GF-D8 (cell line): ENCODE data around the gene AATF.
"Not testable (repeated sequence)": the region's sequence is repeated elsewhere in the genome, so short reads cannot be mapped to it uniquely, and the experiment has no call there.

Experiments
- DNase-seq: peaks from one replicate; lab custom pipeline; 2025; lab: John Stamatoyannopoulos, UW

Gene AATF

DNA sequence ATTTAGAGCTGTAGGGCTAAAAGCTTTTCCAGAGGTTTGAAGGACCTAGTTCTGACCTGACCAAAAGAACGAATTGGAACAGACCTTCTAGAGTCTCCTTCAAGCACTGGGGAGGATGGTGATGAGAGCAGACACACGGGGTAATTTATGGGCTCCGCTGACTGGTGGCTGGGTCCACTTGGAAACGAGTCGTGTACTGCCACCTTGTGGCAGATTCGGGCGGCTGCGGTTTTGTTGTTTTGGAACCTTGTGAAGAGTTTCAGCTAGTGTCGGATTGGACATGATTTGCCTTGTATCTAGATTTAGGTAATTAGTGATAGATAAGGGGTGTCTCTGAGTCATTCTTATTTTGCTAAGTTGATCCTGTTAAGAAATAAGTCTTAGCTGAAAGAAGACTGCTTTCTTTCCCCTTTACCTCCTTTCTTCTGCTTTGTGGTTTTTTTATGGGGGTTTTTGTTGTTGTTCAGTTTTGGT is 98.9 kb downstream of the AATF start:
- no peak for DNase-seq

GRCh38 chr17:37048811-37049210 is 100.1 kb downstream of the AATF start:
- DNase-seq = no peak

DNA sequence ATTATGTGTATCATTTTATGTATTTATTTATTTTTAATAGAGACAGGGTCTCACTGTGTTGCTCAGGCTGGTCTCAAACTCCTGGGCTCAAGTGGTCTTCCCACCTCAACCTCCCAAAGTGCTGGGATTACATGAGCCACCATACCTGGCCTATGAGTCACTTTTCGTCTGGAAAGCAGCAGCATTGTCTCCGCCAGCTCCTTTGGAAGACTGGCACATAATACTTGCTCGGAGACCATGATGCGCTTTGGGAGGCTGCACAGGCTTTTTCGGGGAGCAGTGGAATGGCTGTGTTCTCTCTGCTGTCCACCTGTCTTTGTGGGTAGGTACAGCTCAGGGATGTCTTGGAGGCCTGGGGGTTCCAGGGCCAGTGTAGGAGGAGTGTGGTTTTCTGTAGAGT is 102.2 kb downstream of the AATF start:
- no peak for DNase-seq

- DNase-seq = no peak
Measured at GRCh38 chr17:37051381-37051780, 102.6 kb downstream of the AATF start.

GRCh38 chr17:37051833-37052232 is 103.1 kb downstream of the AATF start:
- DNase-seq = no peak

DNA sequence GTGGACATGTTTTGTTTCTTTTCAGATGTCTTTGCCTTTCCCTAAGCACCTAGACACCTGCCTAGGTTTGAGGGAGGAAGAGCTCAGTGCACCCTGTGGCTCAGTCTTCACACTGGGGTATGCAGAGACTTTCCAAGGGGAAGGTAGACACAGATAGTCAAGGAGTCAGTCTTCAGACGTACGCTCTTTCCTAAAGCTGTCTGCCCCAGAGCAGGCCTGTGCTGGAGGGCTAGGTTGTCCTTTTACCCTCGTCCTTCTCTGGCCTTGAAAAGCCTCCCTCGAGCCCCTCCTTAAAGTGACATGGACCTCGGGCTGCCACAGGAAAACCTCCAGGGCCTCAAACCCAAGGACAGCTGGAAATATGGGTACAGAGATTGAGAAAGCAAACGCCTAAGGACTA is 103.7 kb downstream of the AATF start:
- DNase-seq = no peak

DNA sequence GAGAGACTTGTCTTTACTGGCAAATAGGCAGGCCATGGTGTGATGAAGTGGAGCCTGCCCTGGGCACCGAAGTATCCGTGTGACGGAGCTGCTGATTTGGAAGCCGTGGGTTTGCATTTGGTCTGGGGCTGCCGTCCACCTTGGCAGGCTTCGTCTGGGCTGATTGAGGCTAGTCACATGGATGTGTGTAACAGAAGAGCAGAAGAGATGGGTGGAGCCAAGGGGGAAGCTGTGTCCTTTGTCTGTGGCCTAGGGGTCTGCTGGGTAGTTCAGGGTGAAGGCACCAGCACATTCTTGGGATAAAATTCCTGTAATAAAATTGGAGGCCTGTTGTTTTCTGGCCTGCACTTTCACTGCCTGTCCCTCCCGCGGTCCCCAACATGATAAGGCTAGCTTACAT is 106.1 kb downstream of the AATF start:
- no peak for DNase-seq

DNA sequence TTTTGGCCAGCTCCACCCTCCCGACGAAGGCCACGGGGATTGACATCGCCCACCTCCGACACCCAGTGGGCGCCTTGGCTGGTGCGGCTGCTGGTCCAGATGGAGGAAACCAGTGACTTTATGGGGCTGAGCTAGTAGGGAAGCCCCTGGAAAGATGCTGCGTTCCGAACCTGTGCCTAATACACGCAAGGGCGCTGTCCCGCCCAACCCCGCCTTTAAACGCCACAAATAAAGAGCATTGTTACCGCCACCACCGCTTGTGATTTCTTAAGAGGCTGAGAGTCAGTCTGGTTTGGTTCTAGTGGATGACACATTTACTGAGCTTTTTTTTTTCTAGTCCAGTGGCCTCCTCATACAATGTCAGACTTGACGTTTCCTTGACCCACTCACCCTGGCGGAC is 107.9 kb downstream of the AATF start:
- DNase-seq = no peak

DNA sequence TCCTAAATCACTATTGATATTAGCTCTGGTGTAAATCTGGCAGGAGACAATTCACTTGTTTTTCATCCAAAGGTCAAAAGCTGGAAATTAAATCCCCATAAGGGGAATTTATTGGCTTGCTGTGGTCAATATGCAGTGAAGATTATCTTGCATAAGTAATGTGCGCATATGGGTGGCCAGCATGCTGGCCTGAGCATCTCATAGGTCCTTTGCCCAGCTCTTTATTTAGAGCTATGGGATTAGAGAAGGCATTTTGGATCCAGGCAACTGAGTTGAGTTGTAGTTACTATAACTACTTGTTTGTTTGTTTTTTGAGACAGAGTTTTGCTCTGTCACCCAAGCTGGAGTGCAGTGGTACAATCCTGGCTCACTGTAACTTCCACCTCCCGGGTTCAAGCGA is 110.7 kb downstream of the AATF start:
- no peak for DNase-seq

DNA sequence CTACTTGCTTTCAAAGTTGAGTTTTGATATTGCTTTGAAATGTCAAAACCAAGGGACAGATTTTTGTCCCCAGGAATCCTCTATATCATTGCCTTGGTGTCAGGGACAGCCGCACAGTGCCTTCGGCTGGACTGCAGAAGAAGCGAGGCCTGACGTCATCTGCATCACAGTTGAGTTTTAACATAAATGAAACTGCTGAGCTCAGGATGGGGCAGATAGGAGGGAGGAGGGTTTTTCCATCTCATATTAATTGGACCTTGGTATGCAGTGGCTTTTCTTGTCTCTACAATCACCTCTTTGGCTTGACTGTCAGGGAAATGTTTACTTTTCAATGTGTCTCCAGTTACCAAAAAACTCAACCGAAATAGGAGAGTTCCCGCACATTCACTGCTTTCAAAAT is 111.3 kb downstream of the AATF start:
- no peak for DNase-seq

GRCh38 chr17:37060928-37061327 is 112.2 kb downstream of the AATF start:
- DNase-seq = no peak

DNA sequence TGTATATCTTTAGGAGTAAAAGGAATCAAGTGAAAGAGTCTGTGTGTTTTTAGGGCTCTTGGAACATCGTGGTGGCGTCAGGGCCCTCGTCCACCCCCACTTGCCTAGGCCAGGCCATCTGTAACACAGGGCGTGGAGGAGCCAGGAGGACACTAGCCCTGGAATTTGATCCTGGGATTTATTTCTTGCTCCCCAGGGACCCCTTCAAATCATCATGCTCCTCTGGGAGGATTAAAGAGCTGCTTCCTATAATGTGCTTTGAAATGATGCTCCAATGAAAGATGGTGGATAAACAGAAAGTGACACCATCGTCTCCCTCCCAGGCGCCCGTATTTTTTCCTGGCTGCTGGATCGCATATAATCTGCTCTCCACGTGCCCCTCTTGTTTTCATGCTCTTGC is 113.3 kb downstream of the AATF start:
- no peak for DNase-seq

DNA sequence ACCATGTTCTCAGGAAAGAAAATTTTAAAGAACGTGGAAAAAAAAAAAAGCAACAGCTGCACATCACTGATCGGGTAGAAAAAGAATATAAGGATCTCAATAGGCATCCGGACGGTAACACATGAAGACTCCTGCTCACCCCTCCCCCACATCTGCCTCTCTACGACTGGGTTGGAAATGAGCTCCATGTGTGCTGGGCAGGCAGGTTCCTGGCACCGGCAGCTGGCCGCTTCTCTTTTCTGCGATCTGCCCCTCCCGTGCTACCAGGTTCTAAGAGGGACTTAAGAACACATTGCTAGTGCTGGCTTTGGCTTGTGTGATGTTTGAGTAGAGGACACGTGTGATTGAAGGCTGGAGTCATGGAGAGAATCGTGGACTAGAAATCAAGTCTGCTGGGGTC is 115.5 kb downstream of the AATF start:
- DNase-seq = no peak

- DNase-seq = no peak
Measured at GRCh38 chr17:37064956-37065355, 116.2 kb downstream of the AATF start.

DNA sequence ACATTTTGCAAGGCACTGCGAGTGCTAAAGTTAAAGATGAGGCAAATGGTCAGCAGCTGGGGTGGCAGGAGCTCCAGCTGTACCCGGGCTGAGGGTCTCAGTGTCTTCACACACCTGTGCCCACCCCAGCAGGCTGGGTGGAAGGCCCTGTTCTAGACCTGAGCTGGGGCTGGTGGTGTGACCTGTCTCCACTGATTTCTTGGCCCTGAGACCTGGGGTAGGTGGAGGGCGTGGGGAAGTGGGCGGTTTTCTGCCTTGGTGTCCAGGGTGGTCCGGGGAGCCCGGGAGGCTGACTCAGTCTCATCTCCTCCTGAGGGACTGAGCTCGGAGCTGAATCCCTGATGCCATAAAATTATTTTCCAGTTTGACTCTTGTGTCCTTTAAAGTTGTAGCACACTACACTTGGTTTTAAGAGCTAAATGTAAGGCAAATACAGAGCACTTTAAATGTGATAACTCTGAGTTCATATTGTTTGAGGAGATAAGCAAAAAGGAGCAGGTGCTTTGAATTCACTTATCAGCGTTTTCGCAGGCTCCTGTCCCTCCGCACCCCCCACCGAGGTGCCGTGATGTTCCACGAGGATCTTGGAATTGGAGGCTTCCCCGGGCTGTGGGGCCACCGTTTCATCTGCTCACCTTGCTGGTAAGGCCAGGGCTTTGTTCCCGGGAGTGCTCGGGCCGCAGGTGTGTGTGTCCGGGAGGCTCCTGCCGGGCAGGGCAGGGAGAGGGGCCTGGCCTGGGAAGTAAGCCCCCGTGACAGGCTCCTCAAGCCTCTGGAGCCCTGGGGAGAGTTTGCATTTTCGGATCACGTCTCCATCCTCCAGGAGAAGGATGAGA is 117.0 kb downstream of the AATF start:
- DNase-seq = no peak

- DNase-seq = no peak
Measured at GRCh38 chr17:37066322-37067255, 117.8 kb downstream of the AATF start.

GRCh38 chr17:37067555-37068111 is 118.9 kb downstream of the AATF start:
- DNase-seq = no peak

DNA sequence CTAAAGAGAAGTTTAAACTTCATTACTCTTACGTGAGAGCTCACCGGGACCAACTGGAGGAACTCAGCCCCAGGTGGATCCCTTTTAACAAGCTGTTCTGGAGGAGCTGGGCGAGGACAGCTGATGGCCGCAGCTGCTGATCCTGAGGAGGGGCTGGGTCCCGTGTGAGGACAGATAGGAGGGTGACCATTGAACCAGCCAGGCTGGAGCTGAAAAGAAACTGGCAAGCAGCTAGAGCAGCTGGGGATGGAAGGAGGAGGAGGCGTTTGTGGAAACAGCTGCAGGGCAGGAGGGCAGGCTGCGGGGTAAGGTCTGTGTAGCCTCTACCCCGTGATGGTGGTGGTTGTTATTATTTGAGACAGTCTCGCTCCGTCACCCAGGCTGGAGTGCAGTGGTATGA is 119.5 kb downstream of the AATF start:
- no peak for DNase-seq

- DNase-seq = no peak
Measured at GRCh38 chr17:37069087-37069486, 120.3 kb downstream of the AATF start.

- DNase-seq = not testable (repeated sequence)
Measured at GRCh38 chr17:37073464-37073863, 124.7 kb downstream of the AATF start.

GRCh38 chr17:37079065-37079708 is 130.4 kb downstream of the AATF start:
- no peak for DNase-seq

DNA sequence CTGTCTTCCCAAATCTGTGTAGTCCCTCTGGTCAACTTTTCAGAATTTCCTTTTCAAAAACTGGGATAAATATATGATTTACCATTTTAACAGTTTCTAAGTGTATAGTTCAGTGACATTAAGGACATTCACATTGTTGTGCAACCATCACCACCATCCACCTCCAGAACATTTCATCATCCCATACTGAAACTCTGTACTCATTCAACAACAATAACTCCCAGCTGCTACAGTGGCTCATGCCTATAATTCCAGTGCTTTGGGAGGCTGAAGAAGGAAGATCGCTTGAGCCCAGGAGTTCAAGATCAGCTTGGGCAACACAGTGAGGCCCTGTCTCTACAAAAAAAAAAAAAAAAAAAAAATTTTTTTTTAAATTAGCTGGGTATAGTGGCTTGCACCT is 131.0 kb downstream of the AATF start:
- no peak for DNase-seq
